GM10266 (cell line): ENCODE data around the gene OR51A7.
"Not testable (repeated sequence)": the region's sequence is repeated elsewhere in the genome, so short reads cannot be mapped to it uniquely, and the experiment has no call there.

ENCODE experiments used
- DNase-seq: peaks from one replicate; pipeline ENCODE4 v3.0.0; 2012; ENCODE audit errors: extremely low spot score
- TF ChIP-seq, protein P1 (sequence below): IDR thresholded peaks from 2 replicates; pipeline ENCODE4 v1.5.1; 2012; ENCODE audit warnings: mild to moderate bottlenecking, low read depth; ENCODE audit not compliant: control insufficient read depth, insufficient read depth; ENCODE audit errors: missing control alignments

The OR51A7 gene

DNA sequence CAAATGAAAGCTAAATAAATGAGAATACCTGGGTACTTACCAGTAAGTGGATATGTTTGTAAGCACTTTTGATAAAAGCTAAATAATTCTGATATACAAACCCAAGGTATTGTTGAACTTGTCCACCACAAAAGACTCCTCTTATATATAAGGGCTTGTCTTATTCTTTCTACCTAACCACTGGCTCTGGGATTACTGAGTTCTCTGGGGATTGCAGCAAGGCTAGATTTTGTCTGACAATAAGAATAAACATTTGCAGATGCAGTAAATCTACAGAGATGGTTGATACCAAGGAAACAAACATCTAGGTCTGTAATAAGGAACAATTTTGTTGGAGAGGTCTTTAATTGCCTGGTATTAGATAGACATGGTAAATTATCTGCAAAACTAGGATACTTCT is 43.9 kb downstream of the OR51A7 start, which contains the start of gene OR51A4:
TSS of gene OR51A4 (minus strand) at position 101 of the 400 bp plus-strand sequence. CDS start 505 bp downstream, outside the sequence.
- DNase-seq = no peak
- TF ChIP-seq, protein P1, sequence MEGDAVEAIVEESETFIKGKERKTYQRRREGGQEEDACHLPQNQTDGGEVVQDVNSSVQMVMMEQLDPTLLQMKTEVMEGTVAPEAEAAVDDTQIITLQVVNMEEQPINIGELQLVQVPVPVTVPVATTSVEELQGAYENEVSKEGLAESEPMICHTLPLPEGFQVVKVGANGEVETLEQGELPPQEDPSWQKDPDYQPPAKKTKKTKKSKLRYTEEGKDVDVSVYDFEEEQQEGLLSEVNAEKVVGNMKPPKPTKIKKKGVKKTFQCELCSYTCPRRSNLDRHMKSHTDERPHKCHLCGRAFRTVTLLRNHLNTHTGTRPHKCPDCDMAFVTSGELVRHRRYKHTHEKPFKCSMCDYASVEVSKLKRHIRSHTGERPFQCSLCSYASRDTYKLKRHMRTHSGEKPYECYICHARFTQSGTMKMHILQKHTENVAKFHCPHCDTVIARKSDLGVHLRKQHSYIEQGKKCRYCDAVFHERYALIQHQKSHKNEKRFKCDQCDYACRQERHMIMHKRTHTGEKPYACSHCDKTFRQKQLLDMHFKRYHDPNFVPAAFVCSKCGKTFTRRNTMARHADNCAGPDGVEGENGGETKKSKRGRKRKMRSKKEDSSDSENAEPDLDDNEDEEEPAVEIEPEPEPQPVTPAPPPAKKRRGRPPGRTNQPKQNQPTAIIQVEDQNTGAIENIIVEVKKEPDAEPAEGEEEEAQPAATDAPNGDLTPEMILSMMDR = no peak

DNA sequence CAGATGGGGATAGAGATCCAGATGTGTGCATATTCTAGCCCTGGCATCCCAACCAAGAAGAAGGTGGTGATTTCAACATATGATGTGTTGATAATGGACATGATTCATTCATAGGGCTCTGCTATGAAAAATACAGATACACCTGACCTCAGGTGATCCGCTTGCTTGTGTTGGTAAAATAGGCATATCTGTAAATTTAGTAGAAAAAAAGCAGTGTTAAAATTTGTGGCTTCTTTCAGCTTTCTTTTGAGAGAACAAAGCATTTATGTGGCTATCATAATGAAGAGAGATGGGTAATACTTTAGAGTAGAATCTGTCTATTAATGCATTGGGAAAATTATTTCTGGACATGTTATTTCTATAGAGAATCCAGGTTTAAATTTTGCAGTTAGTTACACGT is 52.0 kb downstream of the OR51A7 start, which contains the start of gene OR51A2:
TSS of gene OR51A2 (minus strand) at position 101 of the 400 bp plus-strand sequence. CDS start at position 101, 0 bp downstream.
- not testable (repeated sequence) for DNase-seq

GRCh38 chr11:4957396-4957795 is 53.8 kb downstream of the OR51A7 start:
- TF ChIP-seq, protein P1 = no peak
- no peak for DNase-seq
